GM13977 (cell line): Measurements from ENCODE around the gene FAM151B.
A peak's percentile ranks its signal among the peaks of the same experiment; 100 is the strongest.

Experiments used
- DNase-seq: peaks from one replicate; pipeline ENCODE4 v3.0.0; 2012; ENCODE audit warnings: low spot score
- in situ Hi-C: fragments of 300-500 bp; cut with MboI; formaldehyde crosslinking; loops from one replicate; pipeline ENCODE4 v1.12.0; 2022; ENCODE audit warnings: low sequenced_read_pairs, low pct_unique_long_range_greater_than_20kb, mixed read lengths, inconsistent platforms; ENCODE audit not compliant: unreplicated experiment
- TF ChIP-seq, protein P1 (sequence below): IDR thresholded peaks from 2 replicates; pipeline ENCODE4 v1.5.1; 2012; ENCODE audit warnings: mild to moderate bottlenecking, control low read depth; ENCODE audit not compliant: insufficient read depth; ENCODE audit errors: extremely low read depth, missing control alignments

Gene FAM151B

DNA sequence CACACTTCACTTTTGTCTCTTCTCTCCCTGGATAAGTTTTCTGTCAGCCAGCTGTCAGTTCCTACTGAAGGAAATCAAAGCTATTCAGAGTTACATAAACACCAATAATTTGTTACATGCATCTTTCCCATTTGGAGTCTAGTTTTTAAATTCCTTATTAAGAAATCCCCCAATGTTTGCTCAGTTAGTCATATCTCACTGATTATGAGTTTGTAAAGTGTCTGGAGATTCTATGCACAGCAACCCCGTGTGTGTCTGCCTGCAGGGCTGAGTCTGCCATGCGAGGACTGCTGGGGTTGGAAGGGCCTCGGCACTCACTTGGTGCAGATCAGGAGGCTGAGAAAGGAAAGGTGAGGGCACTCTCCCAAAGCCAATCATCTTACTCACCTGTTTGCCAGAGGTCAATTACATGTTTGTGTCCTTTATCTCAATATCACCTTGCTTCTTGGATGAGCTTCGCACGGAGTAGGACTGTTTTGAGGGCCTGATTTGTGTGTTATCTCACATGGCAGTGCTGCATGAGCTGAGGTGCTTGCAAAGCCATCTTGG, 78.9 kb downstream of the FAM151B start:
- no peak for DNase-seq
- in situ Hi-C loops: no loop called here
- TF ChIP-seq, protein P1, sequence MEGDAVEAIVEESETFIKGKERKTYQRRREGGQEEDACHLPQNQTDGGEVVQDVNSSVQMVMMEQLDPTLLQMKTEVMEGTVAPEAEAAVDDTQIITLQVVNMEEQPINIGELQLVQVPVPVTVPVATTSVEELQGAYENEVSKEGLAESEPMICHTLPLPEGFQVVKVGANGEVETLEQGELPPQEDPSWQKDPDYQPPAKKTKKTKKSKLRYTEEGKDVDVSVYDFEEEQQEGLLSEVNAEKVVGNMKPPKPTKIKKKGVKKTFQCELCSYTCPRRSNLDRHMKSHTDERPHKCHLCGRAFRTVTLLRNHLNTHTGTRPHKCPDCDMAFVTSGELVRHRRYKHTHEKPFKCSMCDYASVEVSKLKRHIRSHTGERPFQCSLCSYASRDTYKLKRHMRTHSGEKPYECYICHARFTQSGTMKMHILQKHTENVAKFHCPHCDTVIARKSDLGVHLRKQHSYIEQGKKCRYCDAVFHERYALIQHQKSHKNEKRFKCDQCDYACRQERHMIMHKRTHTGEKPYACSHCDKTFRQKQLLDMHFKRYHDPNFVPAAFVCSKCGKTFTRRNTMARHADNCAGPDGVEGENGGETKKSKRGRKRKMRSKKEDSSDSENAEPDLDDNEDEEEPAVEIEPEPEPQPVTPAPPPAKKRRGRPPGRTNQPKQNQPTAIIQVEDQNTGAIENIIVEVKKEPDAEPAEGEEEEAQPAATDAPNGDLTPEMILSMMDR: no peak

- DNase-seq: no peak
- in situ Hi-C loops: no loop called here
- TF ChIP-seq, protein P1: no peak
Observed at GRCh38 chr5:80568251-80568650, 80.4 kb downstream of the FAM151B start.

DNA sequence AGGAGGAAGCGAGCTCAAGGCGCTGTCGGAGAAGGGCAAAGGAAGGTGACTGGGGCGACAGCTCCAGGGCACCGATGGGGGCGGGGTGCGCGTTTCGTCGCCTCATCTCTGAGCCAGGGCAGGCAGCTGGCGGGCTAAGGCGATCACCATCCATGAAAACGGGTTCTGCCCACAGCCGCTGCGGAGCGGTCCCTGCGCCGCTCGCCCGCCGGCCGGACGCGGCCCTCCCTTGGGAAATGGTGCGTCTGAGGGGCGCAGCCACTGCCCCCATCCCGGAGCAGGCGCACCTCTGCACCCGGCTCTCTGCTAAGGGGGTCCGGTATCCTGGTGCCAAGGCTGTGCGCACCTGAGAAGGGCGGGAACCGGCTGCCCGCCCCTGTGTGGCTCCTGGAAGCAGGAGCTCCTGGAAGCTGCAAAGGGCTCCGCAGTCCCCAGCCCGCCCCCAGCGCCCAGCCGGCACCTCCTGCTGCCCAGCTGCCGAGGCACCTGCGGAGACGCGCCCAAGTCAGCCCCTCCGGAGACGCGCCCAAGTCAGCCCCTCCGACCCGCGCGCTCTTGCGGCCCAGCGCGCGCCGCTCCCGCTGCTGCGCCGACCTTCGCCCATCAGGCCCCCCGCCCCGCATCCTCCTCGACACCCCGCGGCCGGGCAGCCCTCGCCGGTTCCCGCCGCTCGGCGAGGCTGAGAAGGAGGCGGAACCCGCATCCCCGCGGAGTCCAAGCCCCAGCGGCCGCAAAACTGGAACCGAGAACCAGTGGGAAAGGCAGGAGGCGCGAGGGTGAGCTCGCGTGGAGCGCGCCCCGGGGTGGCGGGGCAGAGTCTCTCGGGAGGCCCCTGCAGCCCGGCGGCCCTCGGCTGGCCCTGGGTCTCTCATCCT, 81.4 kb downstream of the FAM151B start:
- peak; percentile 31 for DNase-seq
- TF ChIP-seq, protein P1: no peak
- in situ Hi-C loops: no loop called here

DNA sequence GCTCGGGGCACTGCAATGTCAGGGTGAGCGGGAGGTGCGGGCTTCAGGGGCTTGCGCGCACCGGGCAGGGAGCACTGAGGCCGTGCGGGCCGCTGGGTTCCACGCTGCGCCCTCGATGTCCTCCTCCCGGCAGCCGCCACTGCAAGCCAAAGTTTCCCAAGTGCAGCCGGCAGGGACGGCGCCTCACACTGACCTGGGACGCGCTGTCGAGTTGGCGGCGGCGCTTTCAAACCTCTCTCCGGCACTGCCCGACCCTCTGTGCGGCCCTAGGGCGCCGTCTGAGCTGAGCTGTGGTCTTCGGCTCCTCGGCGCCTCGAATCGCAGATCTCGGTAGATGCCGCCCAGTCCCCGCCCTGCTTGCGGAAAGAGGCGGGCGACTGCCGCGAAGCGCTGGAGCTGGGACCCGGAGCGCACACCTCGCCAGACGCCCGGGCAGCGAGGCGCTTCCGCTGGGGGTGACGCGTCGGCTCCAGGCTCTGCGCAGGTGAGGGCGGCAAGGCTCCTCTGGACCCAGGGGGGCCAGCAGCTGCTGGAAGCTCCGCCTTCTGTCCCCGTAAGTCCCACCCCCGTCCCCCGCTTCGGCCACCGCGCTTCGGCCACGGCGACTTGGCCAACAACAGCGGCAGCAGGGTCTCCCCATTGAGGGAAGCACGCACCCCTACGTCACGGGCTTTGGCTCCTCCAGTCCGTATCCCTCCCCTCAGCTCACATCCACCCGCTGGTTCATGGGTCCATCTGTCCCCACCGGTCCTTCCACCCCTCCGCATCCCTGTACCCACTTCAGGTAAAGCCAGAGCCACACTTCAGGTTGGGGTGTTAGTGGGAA, 82.3 kb downstream of the FAM151B start, which contains the start of gene ANKRD34B:
TSS of gene ANKRD34B (minus strand) at position 320 of the 826 bp plus-strand sequence. CDS start 10,261 bp downstream, outside the sequence.
- DNase-seq: peak; percentile 66
- TF ChIP-seq, protein P1: no peak
- in situ Hi-C loops: no loop called here

GRCh38 chr5:80573062-80573461, 85.2 kb downstream of the FAM151B start:
- TF ChIP-seq, protein P1: no peak
- in situ Hi-C loops: no loop called here
- DNase-seq: no peak

GRCh38 chr5:80576383-80576782, 88.5 kb downstream of the FAM151B start:
- in situ Hi-C loops: no loop called here
- TF ChIP-seq, protein P1: no peak
- DNase-seq: no peak
